Measurements from ENCODE around the gene ARMH2. TPM values are rescaled to one million over a fixed set of nuclear protein-coding genes. Genes with fewer than 3 reads are reported as not detected.
"Not testable (repeated sequence)": the region's sequence is repeated elsewhere in the genome, so short reads cannot be mapped to it uniquely, and the experiment has no call there.

Gene ARMH2
- total RNA-seq, 1 experiment from 2014 or later = not detected

DNA sequence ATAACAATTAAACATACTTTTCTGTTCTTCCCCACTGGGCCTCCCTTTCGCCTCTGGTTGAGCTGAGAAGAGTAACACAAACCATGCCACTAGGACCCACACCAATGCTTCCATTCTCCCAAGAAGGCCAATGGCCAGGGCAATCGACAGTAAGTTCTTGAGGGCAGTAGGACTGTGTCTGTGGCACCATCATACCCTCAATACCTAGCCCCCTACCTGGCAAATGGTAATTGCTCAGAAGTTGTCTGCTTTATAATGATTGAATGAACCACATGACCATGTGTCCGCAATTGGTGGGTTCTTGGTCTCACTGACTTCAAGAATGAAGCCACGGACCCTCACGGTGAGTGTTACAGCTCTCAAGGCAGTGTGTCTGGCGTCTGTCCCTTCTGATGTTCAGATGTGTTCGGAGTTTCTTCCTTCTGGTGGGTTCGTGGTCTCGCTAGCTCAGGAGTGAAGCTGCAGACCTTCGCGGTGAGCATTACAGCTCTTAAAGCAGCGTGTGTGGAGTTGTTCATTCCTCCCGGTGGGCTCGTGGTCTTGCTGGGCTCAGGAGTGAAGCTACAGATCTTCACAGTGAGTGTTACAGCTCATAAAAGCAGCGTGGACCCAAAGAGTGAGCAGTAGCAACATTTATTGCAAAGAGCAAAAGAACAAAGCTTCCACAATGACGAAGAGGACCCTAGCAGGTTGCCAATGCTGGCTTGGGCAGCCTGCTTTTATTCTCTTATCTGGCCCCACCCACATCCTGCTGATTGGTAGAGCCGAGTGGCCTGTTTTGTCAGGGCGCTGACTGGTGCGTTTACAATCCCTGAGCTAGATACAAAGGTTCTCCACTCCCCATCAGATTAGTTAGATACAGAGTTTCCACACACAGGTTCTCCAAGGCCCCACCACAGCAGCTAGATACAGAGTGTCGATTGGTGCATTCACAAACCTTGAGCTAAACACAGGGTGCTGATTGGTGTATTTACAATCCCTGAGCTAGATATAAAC lies 33.6 kb downstream of the ARMH2 start:
- POLR2A ChIA-PET; H3K9me3 Mint-ChIP-seq (ENCODE audit: unreplicated experiment); H3K4me3 Mint-ChIP-seq (ENCODE audit: unreplicated experiment); H3K36me3 Mint-ChIP-seq (ENCODE audit: insufficient read depth, unreplicated experiment); H3K36me3 ChIP-seq (ENCODE audit: control insufficient read depth, insufficient read depth, low read length); CTCF ChIA-PET; DNase-seq; H3K27me3 Mint-ChIP-seq (ENCODE audit: insufficient read depth, unreplicated experiment); H3K9me3 ChIP-seq; H3K27me3 ChIP-seq (replicated peaks; ENCODE audit: control insufficient read depth, insufficient read depth, low read length); H3K4me3 ChIP-seq (ENCODE audit: low read depth, low read length); H3K27ac Mint-ChIP-seq (ENCODE audit: unreplicated experiment); intact Hi-C loops (cut with micrococcal nuclease; ENCODE audit: unreplicated experiment); H3K4me1 ChIP-seq: not testable (repeated sequence)
- TSS peak; percentile 71 for BruUV-seq (replicated peaks)
- peaks cover 14% of the 10 kb centered on the region for H3K4me1 Mint-ChIP-seq (ENCODE audit: low read depth, unreplicated experiment)

DNA sequence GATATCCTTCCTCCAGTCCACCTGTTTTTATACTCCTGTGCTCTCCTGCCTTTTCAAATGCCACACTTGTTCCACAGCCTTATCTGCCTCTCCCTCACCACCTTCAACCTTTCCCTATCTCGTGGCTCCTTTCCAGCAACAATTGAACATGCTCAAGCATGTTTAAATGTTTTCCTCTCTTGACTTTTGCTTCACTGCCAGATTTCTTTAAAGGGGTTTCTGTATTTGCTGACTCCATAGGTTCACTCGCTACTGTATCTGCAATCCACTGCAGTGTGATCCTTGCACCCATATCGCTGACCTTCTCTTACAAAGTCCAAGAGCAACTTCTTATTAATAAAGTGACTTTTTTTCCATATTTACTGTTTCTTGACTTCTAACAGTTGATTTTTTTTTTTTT lies 35.1 kb downstream of the ARMH2 start:
- TF ChIP-seq CTCF (IDR thresholded peaks at IDR 0.05; ENCODE audit: insufficient read depth in 1 of 2, low read depth in 1 of 2, low read length in 1 of 2, severe bottlenecking in 1 of 2, unreplicated experiment in 1 of 2) = no peak
- no peak for DNase-seq
- Mint-ChIP-seq H3K9me3 (ENCODE audit: unreplicated experiment) (no peaks in the 10 kb centered on the region), H3K4me1 (ENCODE audit: low read depth, unreplicated experiment) (peaks cover 14% of the 10 kb centered on the region), H3K36me3 (ENCODE audit: insufficient read depth, unreplicated experiment) (no peaks in the 10 kb centered on the region), H3K27ac (ENCODE audit: unreplicated experiment) (no peak overlapping the region), H3K27me3 (ENCODE audit: insufficient read depth, unreplicated experiment) (no peaks in the 10 kb centered on the region), H3K4me3 (ENCODE audit: unreplicated experiment) (no peak overlapping the region)
- Histone ChIP-seq H3K4me1 (no peaks in the 10 kb centered on the region; the same call in 1 of the 2 replicates), H3K27me3 (replicated peaks; ENCODE audit: control insufficient read depth, insufficient read depth, low read length) (no peaks in the 10 kb centered on the region), H3K36me3 (ENCODE audit: control insufficient read depth, insufficient read depth, low read length) (no peaks in the 10 kb centered on the region), H3K9me3 (no peaks in the 10 kb centered on the region), H3K4me3 (ENCODE audit: low read depth, low read length) (no peak overlapping the region)
- intact Hi-C loops (cut with micrococcal nuclease; ENCODE audit: unreplicated experiment) = no loop called here
- ChIA-PET POLR2A (no interaction called here), CTCF (no interaction called here)
- BruUV-seq (replicated peaks) = no TSS peak

DNA sequence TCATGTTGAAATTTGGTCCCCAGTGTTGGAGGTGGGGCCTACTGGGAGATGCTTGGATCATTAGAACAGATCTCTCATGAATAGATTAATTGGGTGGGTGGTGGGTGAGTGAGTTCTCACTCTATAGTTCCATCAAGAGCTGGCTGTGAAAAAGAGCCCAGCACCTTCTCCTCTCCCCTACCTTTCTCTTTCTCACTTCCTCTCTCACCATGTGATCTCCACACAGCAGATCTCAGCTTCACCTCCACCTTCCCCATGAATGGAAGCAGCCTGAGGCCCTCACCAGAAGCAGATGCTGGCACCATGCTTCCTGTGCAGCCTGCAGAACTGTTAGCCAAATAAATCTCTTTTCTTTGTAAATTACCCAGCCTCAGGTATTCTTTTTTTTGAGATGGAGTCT lies 36.9 kb downstream of the ARMH2 start:
- no peak overlapping the region for H3K4me3 ChIP-seq (ENCODE audit: low read depth, low read length)
- H3K36me3 Mint-ChIP-seq (ENCODE audit: insufficient read depth, unreplicated experiment) = no peaks in the 10 kb centered on the region
- ChIA-PET POLR2A (no interaction called here), CTCF (no interaction called here)
- no peaks in the 10 kb centered on the region for H3K27me3 Mint-ChIP-seq (ENCODE audit: insufficient read depth, unreplicated experiment)
- no TSS peak for BruUV-seq (replicated peaks)
- DNase-seq = no peak
- H3K4me3 Mint-ChIP-seq (ENCODE audit: unreplicated experiment) = no peak overlapping the region
- H3K9me3 Mint-ChIP-seq (ENCODE audit: unreplicated experiment) = no peaks in the 10 kb centered on the region
- no peaks in the 10 kb centered on the region; the same call in 1 of the 2 replicates for H3K4me1 ChIP-seq
- H3K4me1 Mint-ChIP-seq (ENCODE audit: low read depth, unreplicated experiment) = peaks cover 14% of the 10 kb centered on the region
- intact Hi-C loops (cut with micrococcal nuclease; ENCODE audit: unreplicated experiment) = no loop called here
- H3K27ac Mint-ChIP-seq (ENCODE audit: unreplicated experiment) = no peak overlapping the region
- no peaks in the 10 kb centered on the region for H3K36me3 ChIP-seq (ENCODE audit: control insufficient read depth, insufficient read depth, low read length)
- TF ChIP-seq CTCF (IDR thresholded peaks at IDR 0.05; ENCODE audit: insufficient read depth in 1 of 2, low read depth in 1 of 2, low read length in 1 of 2, severe bottlenecking in 1 of 2, unreplicated experiment in 1 of 2) = no peak
- H3K27me3 ChIP-seq (replicated peaks; ENCODE audit: control insufficient read depth, insufficient read depth, low read length) = no peaks in the 10 kb centered on the region
- H3K9me3 ChIP-seq = no peaks in the 10 kb centered on the region
